NT2/D1 (cell line): ENCODE results near the gene CCDC185.
A peak's percentile ranks its signal among the peaks of the same experiment; 100 is the strongest.

Source experiments
- DNase-seq: peaks from one replicate; pipeline ENCODE4 v3.0.0-alpha.2; 2011; ENCODE audit warnings: low read depth, low spot score
- H3K27me3 ChIP-seq: 2 replicates; pipeline ENCODE4 v1.6.0; 2011; ENCODE audit warnings: mild to moderate bottlenecking; ENCODE audit not compliant: insufficient read length, insufficient read depth
- H3K36me3 ChIP-seq: 2 replicates; pipeline ENCODE4 v1.6.1; 2011; ENCODE audit warnings: mild to moderate bottlenecking, low read length, mixed read lengths; ENCODE audit not compliant: insufficient read depth, insufficient read length
- H3K4me1 ChIP-seq: 2 replicates; pipeline ENCODE4 v1.5.1; 2011; ENCODE audit not compliant: insufficient read depth, insufficient read length
- H3K4me3 ChIP-seq: 2 replicates; pipeline ENCODE4 v1.5.1; 2011; ENCODE audit warnings: low read depth; ENCODE audit not compliant: insufficient read length
- H3K9ac ChIP-seq: 2 replicates; pipeline ENCODE4 v1.6.0; 2011; ENCODE audit warnings: low read depth; ENCODE audit not compliant: insufficient read length
- H3K9me3 ChIP-seq: 2 replicates; pipeline ENCODE4 v1.5.1; 2011; ENCODE audit warnings: mild to moderate bottlenecking, low read length; ENCODE audit not compliant: insufficient read depth
- SUZ12 ChIP-seq: IDR thresholded peaks from 2 replicates; pipeline ENCODE4 v1.6.1; 2011; ENCODE audit not compliant: insufficient read length, insufficient read depth; ENCODE audit errors: extremely low read depth
- YY1 ChIP-seq: IDR thresholded peaks from 2 replicates; pipeline ENCODE4 v1.6.1; 2011; ENCODE audit not compliant: insufficient read length, insufficient read depth
- ZNF274 ChIP-seq: IDR thresholded peaks from 2 replicates; pipeline ENCODE4 v1.6.1; 2011; ENCODE audit warnings: mild to moderate bottlenecking, low read depth, low read length

Gene CCDC185

GRCh38 chr1:223363856-223364684, 29.1 kb upstream of the CCDC185 start, which contains the start of gene SUSD4:
Gene SUSD4 (minus strand): TSS chr1:223364176. CDS start chr1:223363425, 751 bp downstream.
- H3K9ac ChIP-seq, result peak within 1 kb of the TSS; percentile 64
- H3K4me1 ChIP-seq, result no peaks in the 10 kb centered on the region
- peaks cover 48% of the 10 kb centered on the region for H3K27me3 ChIP-seq
- no peaks in the 10 kb centered on the region for H3K36me3 ChIP-seq
- H3K9me3 ChIP-seq, result no peaks in the 10 kb centered on the region
- peak within 1 kb of the TSS; percentile 61 for H3K4me3 ChIP-seq
- no peak for TF ChIP-seq ZNF274
- TF ChIP-seq YY1, result no peak
- no peak for TF ChIP-seq SUZ12
- no peak for DNase-seq

GRCh38 chr1:223364685-223365382, 28.4 kb upstream of the CCDC185 start:
- no peaks in the 10 kb centered on the region for H3K36me3 ChIP-seq
- peaks cover 48% of the 10 kb centered on the region for H3K27me3 ChIP-seq
- H3K9ac ChIP-seq, result peak overlapping the region; percentile 42
- DNase-seq, result no peak
- H3K9me3 ChIP-seq, result no peaks in the 10 kb centered on the region
- peak overlapping the region; percentile 49 for H3K4me3 ChIP-seq
- TF ChIP-seq SUZ12 (peak; percentile 59), ZNF274 (no peak), YY1 (no peak)
- H3K4me1 ChIP-seq, result no peaks in the 10 kb centered on the region

DNA sequence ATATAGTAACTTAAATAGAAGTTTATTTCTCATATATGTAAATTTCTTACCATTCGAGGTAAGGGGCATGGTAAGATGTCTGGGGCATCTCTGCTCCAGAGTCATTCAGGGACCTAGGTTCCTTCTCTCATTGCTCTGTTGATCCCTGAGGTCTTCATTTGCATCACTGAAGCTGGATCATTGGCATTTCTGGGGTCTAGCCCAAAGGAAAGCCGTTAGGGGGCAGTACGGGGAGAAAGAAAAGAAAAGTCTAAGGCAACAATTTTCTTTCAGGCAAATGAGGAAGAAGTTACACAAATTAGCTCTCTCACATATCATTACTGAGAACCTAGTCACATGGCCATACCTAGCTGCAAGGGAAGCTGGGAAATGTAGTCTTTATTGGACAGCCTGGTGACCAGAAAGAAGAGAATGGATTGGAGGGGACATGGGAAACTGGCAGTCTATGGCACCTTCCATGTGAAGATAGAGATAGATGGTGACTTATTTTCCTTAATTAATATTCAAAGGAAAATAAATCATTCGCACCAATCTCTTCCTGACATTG, 19.1 kb upstream of the CCDC185 start:
- Histone ChIP-seq H3K27me3 (no peaks in the 10 kb centered on the region), H3K4me3 (no peak overlapping the region)
- no peak for DNase-seq

GRCh38 chr1:223378754-223379153, 14.5 kb upstream of the CCDC185 start:
- no peak overlapping the region for H3K4me3 ChIP-seq
- no peak overlapping the region for H3K9ac ChIP-seq
- H3K4me1 ChIP-seq, result no peaks in the 10 kb centered on the region
- no peak for DNase-seq
- H3K36me3 ChIP-seq, result no peaks in the 10 kb centered on the region
- no peaks in the 10 kb centered on the region for H3K27me3 ChIP-seq
- no peak for TF ChIP-seq YY1
- no peak for TF ChIP-seq SUZ12
- TF ChIP-seq ZNF274, result no peak
- peaks cover 12% of the 10 kb centered on the region for H3K9me3 ChIP-seq

More for the DNA sequence above, 19.1 kb upstream of the CCDC185 start:
- TF ChIP-seq YY1 (no peak), SUZ12 (no peak), ZNF274 (no peak)
- Histone ChIP-seq H3K9me3 (peaks cover 24% of the 10 kb centered on the region), H3K36me3 (no peaks in the 10 kb centered on the region), H3K9ac (no peak overlapping the region), H3K4me1 (no peaks in the 10 kb centered on the region)

DNA sequence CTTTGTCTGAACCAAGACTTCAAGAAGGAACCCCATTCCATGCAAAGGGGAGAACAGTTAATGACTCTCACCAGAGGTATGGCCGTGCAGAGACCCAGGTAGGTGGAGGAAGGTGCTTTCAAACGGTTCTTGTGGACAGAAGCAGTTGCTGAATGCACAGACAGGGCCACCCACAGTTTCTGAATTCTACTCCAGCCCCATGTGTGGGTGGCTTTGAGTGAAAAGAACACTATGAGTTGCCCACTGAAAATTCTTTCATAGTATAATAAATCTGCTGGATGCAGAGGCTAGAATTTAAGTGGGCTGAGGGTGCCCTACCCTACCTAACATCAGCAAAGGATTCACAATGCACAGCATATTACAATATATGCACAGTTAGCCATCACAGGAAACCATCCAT, 7.2 kb upstream of the CCDC185 start:
- no peaks in the 10 kb centered on the region for H3K4me1 ChIP-seq
- H3K9ac ChIP-seq, result no peak overlapping the region
- no peak for DNase-seq
- H3K9me3 ChIP-seq, result no peaks in the 10 kb centered on the region
- H3K27me3 ChIP-seq, result no peaks in the 10 kb centered on the region
- H3K36me3 ChIP-seq, result no peaks in the 10 kb centered on the region
- no peak overlapping the region for H3K4me3 ChIP-seq
- no peak for TF ChIP-seq ZNF274
- TF ChIP-seq SUZ12, result no peak
- TF ChIP-seq YY1, result no peak

DNA sequence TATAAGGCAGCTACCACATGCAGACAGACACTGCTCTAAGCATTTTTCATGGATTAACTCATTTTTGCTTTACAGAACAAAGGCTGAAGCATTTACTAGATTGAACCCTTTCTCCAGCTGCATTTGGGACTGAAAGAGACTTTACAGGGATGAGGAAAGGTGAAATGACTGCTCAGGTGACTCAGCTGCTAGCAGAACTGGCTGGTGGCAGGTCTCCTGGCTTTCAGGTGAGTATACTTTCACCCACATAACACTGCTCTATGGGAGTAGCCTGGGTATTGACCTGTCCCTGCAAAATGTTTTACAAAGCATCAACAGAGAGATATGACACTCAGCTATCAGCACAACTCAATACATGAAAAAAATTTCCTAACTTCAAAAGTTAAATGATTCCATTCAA, 2.6 kb upstream of the CCDC185 start:
- H3K4me3 ChIP-seq, result no peak overlapping the region
- DNase-seq, result no peak
- H3K36me3 ChIP-seq, result no peaks in the 10 kb centered on the region
- TF ChIP-seq SUZ12 (no peak), ZNF274 (no peak), YY1 (no peak)
- H3K27me3 ChIP-seq, result no peaks in the 10 kb centered on the region
- no peak overlapping the region for H3K9ac ChIP-seq
- H3K9me3 ChIP-seq, result peaks cover 8% of the 10 kb centered on the region; the same call in 1 of the 2 replicates
- H3K4me1 ChIP-seq, result no peaks in the 10 kb centered on the region

- Histone ChIP-seq H3K9ac (no peak overlapping the region), H3K9me3 (peaks cover 8% of the 10 kb centered on the region; the same call in 1 of the 2 replicates), H3K27me3 (no peaks in the 10 kb centered on the region), H3K4me1 (no peaks in the 10 kb centered on the region), H3K4me3 (no peak overlapping the region), H3K36me3 (no peaks in the 10 kb centered on the region)
- TF ChIP-seq ZNF274, result no peak
- TF ChIP-seq SUZ12, result no peak
- no peak for TF ChIP-seq YY1
- no peak for DNase-seq
Measured at GRCh38 chr1:223394242-223394641, 1.0 kb downstream of the CCDC185 start.
